Activated gamma-delta T cell treated with anti-CD3 and anti-CD28 coated beads, Interleukin-2, amount 50 U/mL, for 16 hours (primary cell): ENCODE measurements around the gene RAPGEF3.
A peak's percentile ranks its signal among the peaks of the same experiment; 100 is the strongest.

Source experiments
- DNase-seq: peaks from one replicate; pipeline ENCODE4 v3.0.0-alpha.2; 2020; ENCODE audit warnings: low read depth

The RAPGEF3 gene

GRCh38 chr12:47776471-47777143 lies 17.9 kb upstream of the RAPGEF3 start:
- no peak for DNase-seq

GRCh38 chr12:47775100-47775911 lies 16.6 kb upstream of the RAPGEF3 start:
- no peak for DNase-seq

DNA sequence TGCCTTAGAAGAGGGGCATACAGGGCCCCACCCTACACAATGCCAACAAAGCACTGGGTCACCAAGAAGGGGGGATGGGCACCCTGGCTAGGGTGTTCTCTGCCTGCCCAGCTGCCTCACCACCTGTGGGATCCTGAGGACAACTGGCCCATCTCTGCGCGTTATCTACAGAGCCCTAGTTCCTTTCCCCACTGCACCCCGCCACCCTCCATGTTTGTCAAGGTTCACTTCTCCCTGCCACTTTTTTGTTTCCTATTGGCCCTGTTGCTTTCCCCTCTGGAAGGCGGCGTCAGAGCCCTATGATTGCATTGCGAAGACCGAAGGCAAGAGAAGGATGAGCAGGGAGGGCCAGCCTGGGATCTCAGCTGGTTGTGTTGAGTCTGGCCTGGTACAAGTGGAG lies 16.0 kb upstream of the RAPGEF3 start:
- no peak for DNase-seq

DNA sequence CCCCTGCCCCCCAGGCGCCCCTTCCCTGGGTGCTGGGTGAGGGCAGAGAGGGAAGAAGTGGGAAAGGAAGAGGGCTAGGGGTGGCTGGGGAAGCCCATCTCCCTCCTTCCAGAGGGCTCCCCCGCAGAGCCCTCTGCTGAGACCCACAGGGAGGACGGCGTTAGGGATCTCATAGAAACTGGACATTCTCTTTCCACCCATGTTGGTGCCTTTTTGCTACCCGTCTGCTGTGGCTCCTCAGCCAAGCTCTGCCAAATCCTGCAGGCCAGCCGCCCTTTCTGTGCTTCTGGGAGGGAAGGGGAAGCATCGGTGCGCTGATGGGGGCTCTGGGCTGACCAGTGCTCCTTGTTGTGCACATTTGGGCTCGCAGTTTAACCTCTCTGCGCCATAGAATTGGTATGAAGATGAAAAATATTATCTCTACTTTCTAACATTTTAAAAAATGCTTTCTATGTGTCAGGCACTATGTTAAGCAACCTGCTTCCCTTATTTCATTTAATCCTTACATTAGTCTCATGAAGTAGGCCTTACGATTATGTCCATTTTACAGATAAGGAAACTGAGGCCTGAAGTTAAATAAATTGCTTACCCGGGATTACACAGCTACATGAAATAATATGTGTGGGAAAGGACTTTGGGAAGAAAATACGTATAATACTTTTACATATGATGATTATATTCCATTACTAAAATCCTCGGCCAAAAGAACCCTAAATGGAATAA lies 15.3 kb upstream of the RAPGEF3 start:
- DNase-seq, result no peak

DNA sequence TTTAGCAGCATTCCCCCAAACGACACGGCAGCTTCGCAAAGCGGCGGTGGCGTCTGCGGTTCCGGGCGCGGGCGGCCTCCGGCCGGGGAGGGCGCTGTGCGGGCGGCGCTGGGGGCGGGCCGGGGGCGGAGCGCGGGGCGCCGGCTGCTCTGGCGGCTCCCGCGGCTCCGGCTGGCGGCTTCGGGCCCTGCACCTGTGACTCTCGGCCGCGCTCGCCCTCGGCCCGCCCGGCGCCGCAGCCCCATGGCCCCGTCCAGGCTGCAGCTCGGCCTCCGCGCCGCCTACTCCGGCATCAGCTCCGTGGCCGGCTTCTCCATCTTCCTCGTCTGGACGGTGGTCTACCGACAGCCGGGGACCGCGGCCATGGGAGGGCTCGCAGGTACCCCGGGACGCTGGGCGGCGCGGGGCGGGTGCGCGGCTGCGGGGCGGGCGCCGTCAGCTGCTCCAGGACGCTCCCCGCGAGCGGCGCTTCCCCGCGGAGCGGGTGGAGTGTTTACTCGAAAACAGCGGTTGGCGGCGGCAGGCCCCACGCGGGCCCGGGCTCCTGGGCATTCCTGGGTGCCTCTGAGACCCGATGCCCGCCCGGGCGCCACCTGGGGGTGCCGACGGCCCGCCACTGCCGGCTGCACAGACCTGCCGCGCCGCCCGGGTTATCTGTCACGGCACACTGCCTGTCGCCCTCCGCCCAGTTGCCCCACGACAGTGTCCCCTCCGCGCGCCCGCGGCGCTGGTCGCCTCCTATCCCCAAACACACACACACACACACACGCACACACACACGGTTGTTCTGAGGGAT lies 14.6 kb upstream of the RAPGEF3 start, which contains the start of gene SLC48A1:
Gene SLC48A1, plus strand, starts transcription at position 177 of the 796 bp plus-strand sequence. Its CDS starts 67 bp downstream, at position 244.
- DNase-seq, result peak; percentile 46

- DNase-seq, result no peak
Observed at GRCh38 chr12:47772738-47773061, 14.0 kb upstream of the RAPGEF3 start.

DNA sequence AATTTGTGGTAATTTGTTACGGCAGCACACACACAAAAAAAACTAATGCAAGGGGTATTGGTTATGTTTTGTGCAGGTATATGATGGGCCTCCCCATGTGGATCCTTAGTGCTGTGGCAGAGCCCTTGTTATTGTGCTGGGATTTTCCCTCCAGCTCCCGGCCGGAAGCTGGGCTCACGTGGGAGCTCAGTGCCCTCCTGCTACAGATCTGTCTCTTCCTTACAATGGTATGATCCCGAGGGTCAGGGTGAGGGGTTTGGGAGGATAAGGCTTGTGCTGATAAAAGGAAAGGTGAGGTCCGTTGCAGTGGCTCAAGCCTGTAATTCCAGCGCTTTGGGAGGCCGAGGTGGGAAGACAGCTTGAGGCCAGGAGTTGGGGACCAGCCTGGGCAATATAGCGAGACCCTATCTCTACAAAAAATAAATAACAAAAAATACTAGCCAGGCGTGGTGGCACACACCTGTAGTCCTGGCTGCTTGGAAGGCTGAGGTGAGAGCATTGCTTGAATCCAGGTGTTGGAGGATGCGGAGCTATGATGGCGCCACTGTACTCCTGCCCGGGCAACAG lies 13.5 kb upstream of the RAPGEF3 start:
- no peak for DNase-seq

DNA sequence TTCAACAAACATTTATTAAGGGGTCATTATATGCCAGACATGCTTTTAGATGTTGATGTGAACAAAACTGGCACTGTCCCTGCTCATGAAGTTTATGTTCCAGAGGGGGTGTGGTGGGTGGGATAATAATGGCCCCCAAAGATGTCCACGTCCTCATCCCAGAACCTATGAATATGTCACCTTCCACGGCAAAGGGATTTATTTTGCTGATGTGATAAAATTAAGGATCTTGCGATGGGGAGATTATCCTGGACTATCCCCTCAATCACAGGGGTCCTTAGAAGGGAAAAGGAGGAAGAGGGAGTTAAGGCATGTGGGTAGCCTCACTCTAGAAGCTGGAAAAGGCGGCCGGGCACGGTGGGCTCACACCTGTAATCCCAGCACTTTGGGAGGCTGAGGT lies 12.6 kb upstream of the RAPGEF3 start:
- no peak for DNase-seq

DNA sequence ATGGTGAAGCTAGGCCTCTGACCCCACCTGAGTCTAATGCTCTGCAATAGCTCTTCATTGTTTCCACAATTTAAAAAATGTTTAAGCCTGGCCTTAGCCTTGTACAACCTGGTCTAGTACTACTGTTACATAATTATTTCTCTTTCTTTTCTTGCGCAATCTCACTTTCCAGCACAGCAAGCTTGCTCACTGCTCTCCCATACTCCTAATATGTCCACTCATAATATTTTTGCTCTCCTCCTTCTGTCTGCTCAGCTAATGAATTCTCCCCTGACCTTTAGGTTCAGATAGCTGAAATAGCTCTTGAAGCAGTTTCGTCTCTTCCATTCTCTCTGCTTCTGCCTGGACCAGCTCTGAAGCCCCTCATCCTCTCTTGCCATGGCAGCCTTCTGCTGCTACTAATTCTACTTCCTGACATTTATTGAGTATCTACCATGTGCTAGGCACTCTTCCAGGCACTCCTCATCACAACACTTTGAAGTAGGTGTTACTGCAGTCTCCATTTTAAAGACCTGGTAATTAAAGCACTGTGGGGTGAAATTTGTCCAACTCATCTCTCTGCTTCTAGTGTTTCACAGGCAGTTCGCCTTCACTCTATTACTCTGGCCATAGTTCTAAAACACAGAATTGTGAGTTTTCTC lies 11.5 kb upstream of the RAPGEF3 start:
- DNase-seq, result no peak

DNA sequence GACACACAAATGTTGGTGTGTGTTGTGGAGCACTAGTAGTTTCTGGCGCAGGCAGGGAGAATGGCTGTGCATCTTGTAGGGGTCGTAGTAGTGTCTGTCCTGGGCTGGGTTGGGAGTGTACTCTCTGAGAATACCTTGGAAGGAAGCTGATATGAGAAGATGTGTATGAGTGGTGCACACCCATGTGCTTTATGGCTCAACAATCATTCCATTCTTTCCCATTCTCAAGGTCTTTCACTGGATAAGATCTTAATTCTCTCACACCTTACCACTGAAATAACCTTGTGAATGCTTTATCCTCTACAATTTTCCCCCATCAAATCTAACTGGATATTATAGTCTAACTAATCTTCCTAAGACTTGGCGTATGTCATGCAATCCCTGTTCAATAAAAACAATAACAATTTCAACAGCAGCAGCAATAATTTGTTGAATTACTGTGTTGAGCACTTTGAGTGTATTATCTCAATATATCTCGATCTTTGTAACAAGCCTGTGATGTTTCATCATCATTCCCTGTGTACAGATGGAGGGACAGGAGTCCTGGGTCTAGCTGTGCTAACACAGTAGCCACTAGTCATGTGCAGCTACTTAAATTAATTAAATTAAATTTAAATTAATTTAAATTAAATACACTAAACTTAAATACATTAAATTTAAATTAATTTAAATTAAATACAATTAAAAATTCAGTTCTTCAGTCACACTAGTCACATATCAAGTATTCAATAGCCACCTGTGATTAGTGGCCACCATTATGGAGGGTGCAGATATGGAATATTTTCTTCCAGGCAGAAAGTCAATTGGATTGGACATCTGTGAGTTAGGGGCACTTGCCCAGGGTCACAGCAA lies 10.8 kb upstream of the RAPGEF3 start:
- DNase-seq, result no peak

DNA sequence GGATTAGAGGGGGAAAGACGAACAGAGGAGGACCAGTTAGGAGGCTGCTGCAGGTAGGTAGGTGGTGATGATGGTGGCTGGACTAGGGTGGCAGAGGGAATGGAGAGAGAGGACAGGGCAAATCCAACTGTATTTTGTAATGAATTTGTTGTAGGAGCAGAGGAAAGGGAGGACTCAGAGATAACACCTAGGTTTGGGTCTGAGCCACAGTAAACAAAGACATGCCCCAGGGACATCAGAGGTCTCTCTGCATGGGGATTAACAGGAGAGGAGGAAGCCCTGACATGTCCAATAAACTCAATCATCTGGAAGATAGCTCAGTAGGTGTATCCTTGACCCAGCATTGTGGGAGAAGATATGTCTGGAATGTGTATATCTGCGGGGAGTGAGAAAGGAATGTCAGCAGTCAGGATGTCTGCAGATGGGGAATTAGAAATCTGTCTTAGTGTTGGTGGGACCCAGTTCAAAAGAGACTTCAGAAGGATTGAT lies 9.7 kb upstream of the RAPGEF3 start:
- DNase-seq, result no peak

DNA sequence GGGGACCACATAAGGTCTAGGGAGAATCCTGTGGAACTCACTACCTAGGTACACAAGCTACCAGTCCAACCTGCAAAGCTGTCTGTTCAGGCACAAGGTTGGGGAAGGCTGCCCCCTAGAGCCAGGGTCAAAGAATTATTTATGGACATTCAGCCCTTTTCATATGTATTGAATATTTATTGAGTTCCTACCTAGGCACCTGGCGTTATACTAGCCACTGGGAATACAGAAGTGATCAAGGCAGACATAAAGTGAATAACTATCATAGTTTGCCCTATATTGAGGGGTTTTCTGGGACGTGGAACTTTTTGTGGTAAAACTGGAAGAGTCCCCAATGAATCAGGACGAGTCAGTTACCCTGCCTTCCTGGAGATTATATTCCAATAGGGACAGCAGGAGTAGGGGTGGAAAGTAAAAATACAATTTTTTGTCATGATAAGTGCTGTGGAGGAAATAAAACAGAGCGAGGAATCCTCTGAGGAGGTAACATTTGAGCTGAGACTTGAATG lies 8.6 kb upstream of the RAPGEF3 start:
- DNase-seq, result peak; percentile 56

- no peak for DNase-seq
Observed at GRCh38 chr12:47766502-47767215, 8.0 kb upstream of the RAPGEF3 start.

- DNase-seq, result no peak
Observed at GRCh38 chr12:47763481-47764346, 5.0 kb upstream of the RAPGEF3 start.

DNA sequence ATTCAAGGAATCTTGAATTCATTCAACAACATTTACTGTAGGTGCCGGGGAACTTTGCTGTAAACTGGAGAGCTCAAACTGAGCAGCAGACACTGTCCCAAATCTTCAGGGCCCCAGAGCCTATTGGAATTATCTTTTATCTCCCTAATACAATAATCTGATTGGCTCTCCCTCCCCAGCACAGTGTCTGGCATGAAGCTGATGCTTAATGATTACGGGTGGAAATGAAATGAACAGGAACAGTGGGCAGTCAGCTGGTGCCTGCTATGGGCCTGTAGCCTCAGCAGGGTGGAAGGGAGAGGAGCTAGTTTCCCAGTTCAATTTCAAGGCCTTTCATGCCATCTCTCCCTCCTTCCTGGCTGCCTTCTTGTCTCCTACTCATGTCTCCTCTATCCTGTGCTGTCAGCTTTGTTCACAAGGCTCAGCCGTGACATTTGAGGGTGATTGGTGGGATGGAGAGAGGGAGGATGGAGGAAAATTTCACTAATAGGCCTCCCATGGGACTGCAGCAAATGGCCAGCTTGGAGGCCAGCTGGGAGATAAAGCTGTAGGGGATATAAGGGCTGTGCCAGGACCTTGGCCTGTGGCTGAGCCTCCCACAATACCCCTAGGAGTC lies 4.3 kb upstream of the RAPGEF3 start:
- no peak for DNase-seq

DNA sequence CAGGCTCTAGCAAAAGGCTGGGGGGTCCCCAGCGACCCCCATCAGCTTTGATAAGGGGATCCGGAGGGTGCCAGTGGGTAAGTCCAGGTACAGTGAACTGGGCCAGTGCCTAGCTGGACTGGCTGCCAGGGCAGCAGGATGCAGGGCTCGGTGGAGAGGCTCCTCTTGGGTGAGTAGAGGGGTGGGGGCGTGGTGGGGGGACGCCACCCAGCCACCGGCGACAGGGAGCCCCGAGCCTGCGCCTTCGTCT lies 171 bp downstream of the RAPGEF3 start:
- DNase-seq, result no peak

DNA sequence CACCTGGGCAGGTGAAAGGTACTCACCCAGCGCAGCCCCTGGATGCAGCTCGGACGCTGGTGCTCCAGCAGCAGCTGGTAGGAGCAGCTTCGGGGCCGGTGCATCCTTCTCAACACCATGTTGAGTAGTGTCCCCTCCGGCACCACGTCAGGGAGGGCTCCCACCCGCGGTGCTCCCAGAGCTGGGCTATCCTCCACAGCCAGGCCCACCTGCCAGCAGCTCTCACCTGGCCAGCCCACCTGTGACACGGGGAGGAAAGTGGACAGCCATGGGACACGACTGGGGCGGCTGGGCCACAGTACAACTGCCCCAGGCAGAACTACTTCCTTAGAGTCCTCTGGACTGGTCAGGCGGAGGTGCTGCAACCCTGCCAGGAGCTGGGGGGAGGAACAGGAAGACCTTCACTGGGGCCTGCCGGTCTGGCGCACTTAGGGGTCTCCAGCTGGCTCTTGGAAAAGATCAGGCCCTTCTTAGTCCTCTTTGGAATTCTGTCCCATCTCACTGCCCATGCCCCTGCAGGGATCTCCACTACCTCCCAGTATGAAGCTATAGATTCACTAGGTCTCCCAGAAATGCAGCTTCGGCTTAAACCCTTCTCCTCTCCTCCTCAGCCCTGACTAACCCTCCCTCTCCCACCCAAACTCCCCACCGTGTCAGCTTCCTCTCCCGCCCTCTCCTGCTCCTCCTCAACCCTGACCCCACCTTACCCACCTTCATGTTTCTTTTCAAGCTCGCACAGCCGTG lies 668 bp downstream of the RAPGEF3 start:
- DNase-seq, result no peak
